Activated CD4-positive, alpha-beta T cell treated with anti-CD3 and anti-CD28 coated beads, Interleukin-2, Interleukin-6, amounts not matched to agents 100 ng/mL and 50 ng/mL, durations not matched to agents 16 hours and 8 hours (primary cell): Measurements from ENCODE around the gene METTL9.
"Not testable (repeated sequence)": the region's sequence is repeated elsewhere in the genome, so short reads cannot be mapped to it uniquely, and the experiment has no call there.

Source experiments
- DNase-seq: peaks from one replicate; pipeline ENCODE4 v3.0.0-alpha.2; 2020

METTL9 gene

DNA sequence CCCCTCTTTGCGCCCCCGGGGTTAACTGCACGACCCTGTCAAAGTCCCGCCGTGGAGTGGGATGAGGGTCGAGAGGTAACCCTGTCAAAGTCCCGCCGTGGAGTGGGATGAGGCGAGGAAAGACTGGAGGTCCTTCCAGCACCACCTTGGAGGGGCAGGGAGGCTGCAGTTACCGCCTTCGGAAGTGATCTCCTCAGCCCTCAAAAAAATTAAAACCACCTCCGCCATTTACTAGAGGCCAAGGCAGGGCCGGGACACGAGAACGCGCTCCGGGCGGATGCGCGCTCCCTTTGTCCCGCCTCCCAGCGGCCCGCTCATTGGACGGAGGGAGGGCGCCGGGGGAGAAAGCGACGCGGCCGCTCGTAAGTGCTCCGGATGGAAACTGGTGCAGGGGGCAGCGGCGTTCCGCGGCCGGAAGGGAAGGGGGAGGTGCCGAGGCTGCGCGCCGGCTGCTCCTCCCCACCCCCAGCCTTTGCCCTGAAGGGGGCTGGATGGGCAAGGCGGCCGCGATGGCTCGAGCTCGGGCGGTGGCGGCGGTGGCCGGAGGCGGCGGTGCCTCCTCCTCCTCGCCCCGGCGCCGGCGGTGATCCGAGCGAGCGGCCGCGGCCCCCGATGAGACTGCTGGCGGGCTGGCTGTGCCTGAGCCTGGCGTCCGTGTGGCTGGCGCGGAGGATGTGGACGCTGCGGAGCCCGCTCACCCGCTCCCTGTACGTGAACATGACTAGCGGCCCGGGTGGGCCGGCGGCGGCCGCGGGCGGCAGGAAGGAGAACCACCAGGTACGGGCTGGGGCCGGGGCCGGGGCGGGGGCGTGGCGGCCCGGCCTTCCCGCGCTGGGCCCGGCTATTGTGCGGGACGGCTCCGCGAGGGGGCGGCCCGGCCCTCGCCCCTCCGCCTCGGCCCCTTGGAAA lies at the start of gene METTL9:
TSS of gene METTL9 (plus strand) at position 456 of the 909 bp plus-strand sequence. CDS start at position 613, 157 bp downstream.
- DNase-seq, result peak; percentile 97

DNA sequence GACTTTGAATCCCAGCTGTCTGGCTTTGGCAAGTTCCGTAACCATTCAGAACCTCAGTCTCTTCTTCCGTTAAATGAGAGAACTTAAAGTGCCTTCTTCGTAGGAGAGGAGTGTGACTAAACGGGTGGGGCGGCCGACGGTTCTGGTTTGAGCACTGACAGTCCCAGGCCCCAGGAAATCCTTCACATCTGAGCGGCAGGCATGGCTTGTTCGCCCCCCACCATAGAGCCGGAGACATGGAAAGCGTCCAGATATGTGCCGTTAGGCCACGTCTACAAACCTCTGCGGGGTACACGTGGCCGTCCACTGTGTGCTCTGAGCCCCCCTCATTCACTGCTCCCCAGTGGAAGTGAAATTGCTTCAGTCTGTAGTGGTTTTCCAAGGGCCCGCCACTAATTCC lies 49.4 kb upstream of the METTL9 start:
- not testable (repeated sequence) for DNase-seq

DNA sequence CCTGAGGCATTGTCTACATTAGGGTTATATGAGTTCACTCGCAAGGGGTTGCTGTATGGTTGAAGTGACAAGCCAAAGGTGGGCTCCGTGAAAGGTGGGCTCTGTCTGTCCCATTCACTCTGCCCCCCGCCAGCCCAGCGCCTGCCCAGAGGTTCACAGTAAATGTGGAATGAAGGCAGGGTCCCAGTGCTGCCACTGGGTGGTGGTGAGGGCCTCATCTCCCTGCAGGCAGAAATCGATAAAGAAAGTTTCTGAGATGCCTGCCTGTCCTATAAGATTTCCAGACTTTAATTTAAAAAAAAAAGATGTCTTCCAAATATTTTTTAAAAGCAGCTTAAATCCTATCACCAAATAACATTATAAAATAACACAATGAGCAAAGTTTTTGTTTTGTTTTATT lies 48.9 kb upstream of the METTL9 start:
- DNase-seq, result not testable (repeated sequence)

DNA sequence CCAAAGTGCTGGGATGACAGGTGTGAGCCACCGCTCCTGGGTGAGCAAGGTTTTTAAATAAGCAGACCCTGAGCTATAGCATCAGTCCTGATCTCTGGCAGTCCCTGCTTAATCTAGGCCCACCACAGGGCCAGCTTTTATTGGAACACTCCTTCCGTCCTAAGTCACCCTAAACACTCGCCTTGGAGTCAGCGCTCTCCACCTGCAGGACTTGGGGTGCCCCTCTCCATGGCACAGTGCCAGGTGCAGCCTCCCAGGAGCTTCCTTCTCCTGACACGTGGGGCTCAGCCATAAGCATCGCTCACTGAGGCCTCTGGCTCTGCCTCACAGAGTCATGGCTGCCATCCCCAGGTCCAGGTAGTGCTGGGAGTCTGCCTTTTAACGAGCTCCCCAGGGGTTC lies 48.3 kb upstream of the METTL9 start:
- not testable (repeated sequence) for DNase-seq

DNA sequence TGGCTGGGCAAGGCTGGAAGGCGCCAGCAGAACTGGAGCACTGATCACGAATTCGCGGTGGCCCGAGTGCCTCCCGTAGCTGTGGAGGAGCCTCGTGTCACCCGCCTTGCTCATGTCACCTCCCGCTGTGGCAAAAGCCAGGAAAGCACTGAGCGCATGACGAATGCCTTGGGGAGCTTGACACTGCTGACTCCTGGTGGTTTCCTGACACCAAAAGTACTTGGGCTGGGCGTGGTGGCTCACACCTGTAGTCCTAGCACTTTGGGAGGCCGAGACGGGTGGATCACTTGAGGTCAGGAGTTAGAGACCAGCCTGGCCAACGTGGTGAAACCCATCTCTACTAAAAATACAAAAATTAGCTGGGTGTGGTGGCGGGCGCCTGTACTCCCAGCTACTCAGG lies 47.8 kb upstream of the METTL9 start:
- DNase-seq, result not testable (repeated sequence)

DNA sequence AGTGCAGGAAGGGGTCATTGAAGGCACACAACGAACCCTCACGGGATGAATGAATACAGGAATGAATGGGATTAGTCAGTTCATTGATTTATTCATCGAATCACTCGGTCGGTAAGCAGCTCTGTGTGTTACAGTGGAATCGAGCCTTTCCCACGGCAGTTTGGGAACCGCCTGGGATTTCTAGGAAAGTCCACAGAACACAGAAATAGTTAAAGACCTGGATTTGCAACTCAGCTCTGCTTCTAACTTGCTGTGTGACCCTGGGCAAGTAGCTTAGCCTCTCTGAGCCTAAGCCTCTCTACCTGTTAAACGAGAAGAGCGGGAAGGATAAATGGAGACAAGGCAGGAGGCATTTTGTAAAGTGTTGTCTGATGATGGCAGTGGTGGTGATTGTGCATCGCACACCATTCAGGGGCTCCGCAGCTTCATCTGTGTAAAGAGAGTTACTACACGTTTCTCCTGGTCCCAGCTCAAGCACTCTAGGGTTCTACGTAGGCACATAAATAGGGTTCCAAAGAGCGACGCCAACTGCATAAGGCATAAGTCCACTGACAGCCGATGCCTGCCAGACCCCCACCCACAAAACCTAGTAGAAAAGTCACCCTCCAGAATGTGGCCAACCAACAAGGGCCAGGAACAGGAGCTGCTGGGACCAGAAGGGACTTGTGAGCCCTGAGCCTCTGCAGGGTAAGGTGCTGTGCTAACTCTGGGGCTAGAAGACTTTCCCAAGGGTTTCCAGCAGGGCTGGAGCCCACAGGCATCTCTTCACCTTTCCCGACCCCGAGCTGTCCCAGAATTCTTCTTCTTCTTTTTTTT lies 45.7 kb upstream of the METTL9 start:
- DNase-seq, result not testable (repeated sequence)

DNA sequence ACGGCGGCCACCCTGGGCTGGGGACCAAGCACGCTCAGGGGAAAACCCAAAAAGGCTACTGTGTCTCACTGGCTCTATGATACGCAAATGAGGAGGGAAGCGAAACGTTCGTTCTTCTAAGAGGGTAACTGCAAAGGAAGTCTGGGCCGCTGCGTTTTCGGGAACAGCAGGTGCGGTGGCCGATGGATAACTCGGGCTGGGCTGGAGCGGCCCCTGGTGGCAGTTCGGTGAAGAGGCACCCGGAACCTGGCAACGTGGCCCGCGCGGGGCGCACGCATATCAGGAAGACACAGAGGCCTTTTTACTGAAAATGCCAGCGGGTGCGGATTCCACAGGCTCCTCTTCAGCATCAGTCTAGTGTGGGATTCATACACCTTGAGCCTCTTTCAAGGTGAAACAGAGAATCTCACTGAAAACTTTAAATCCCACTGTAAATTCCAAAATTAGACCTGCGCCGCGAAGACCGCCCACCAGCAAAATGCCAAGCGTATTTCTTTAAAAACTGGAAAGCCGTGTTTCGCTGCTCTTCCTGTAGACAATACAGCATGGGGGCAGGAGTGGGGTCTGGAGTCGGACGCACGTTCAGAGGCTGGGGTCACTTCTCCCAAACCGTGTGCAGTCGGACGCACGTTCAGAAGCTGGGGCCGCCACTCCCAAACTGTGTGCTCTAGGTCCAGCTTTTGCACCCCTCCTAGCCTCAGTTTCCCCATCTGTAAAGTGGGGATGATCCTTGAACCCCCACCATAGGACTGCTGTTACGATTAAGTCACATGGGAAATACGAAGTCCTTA lies 44.4 kb upstream of the METTL9 start:
- peak; percentile 98 for DNase-seq

DNA sequence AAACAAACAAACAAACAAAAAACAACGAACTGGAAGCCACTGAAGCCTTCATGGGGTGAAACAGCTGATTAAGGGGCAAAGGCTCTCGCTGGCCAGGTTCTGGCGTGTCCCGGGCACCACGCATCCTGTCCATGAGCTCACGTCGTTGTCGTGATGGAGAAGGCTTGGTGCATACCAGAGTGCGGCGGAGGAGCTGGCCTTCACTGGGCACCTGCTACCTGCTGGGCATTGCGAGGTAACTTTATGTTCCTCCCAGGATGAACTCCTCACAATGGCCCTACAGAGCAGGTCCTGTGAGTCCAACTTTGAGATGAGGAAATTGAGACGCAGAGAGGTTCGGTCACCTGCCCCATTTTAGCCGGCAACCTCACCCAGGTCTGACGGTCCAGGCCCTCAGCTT lies 43.8 kb upstream of the METTL9 start:
- DNase-seq, result not testable (repeated sequence)

DNA sequence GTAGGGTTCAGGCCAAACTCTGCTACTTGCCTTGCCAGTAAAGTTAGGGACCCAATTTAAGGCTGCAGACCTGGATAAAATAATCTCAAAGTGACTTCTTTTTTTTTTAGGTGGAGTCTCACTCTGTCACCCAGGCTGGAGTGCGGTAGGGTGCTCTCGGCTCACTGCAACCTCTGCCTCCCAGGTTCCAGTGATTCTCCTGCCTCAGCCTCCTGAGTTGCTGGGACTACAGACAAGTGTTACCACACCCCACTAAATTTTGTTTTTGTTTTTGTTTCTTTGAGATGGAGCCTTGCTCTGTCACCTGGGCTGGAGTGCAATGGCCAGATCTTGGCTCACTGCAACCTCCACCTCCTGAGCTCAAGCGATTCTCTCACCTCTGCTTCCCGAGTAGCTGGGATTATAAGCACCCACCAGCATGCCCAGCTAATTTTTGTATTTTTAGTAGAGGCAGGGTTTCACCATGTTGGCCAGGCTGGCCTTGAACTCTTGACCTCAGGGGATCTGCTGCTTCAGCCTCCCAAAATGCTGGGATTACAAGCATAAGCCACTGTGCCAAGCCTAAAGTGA lies 43.3 kb upstream of the METTL9 start:
- DNase-seq, result not testable (repeated sequence)

DNA sequence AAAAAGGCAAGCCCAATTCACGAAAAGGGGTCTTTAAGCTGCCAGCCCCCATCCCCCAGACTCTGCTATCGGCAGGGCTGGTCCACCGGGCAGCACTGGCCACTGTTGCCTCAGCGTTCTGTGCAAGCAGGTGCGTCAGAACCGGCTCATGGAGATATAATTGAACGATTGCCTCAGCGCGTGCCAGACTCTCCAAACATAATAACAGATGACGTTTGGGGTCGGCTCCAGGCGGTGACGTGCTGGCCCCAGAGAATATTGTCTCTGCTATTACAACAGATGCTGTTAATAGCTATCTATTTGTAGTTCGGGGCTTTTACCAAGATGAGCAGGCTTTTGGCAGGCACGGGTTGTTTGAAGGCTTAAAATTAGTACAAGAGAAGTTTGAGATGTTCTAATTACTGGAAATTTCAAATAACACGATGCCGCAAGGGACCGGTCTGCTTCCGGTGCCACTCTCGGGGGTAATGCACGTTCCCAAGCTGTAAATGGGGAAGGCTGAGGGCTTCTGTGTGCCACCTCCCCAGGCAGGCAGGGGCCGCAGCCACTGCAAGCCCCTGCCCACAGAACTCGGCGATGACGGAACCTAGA lies 42.6 kb upstream of the METTL9 start:
- DNase-seq, result not testable (repeated sequence)

DNA sequence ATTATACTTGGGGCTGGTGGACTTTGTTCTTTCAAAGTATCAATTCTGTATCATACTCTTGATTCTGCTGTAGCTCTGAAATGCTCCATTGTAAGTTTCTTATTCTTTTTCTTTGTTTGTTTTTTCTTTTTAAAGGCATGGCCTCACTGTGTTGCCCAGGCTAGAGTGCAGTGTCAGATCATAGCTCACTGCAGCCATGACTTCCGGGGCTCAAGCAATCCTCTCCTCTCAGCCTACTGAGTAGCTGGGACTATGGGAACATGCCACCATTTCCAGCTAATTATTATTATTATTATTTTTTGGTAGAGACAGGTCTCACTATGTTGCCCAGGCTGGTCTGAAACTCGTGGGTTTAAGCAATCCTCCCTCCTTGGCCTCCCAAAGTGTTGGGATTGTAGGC lies 38.9 kb upstream of the METTL9 start:
- DNase-seq, result no peak

DNA sequence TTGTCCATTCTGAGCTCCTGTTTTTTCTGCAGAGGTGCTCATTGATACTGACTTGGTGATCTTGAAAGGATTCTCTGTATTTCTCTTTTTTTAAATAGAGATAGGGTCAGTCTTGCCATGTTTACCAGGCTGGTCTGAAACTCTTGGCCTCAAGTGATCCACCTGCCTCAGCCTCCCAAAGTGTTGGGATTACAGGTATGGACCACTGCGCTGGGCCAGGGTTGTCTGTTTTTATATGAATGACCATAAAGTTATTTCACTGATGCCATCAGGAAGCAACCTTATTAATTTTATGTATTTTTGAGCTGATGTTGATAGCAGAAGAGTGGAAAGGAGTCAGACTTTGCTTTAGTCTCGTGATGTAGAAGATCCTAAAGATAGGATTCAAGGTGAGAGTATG lies 35.7 kb upstream of the METTL9 start:
- DNase-seq, result no peak

DNA sequence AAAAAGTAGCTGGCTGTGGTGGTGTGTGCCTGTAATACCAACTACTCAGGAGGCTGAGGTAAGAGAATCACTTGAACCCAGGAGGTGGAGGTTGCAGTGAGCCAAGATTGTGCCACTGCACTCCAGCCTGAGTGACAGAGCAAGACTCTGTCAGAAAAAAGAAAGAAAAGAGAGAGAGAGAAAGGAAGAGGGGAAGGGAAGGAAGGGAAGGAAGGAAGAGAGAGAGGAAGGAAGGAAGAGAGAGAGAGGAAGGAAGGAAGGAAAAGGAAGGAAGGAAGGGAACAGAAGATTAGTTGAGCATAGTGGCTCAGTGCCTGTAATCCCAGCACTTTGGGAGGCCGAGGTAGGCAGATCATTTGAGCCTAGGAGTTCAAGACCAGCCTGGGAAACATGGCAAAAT lies 35.0 kb upstream of the METTL9 start:
- not testable (repeated sequence) for DNase-seq

DNA sequence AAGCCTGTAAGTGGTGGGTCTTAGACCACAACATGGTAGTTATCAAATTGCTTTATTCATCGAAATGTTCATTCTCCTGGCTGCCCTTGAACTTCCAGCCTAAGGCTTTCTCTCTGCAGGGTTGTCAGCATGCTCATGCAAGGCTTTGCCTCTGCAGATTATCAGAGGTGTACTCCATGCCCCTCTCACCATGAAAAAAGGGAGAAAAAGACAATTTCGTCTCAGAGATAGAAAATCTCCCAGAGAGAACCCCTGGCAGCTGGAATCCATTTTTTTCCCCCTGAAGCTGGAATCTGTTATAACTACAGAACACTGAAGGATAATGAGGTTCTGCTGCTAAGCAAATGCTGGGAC lies 33.9 kb upstream of the METTL9 start:
- DNase-seq, result no peak

DNA sequence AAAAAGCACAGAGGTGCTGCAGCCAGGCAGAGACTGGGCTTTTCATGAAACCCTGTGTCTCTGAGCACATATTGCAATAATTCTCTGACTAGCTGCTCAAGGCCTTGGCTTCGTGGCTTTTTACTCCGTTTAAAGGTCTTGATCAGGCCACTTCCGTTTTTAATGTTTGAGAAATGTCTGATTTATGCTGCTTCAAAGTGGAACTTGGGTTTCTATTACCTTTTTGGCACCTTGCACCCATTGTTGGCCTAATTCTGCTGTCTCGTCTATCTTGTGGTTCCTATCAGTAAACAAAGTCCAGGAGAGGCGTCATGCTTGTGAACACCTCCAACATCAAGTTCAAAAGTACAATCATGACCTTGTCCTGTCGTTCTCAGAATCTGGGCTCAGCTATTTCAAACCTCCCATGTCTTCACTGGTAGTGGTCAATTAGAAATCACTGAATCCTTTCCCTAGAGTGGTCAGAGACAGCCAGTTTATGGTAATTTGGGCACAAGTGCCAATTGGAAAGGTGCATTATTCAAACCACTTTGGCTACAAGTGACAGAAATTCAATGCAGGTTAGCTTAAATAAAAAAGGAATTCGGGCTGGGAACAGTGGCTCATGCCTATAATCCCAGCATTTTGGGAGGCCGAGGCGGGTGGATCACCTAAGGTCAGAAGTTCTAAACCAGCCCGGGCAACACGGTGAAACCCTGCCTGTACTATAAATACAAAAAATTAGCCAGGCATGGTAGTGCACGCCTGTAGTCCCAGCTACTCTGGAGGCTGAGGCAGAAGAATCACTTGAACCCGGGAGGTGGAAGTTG lies 33.3 kb upstream of the METTL9 start:
- no peak for DNase-seq

DNA sequence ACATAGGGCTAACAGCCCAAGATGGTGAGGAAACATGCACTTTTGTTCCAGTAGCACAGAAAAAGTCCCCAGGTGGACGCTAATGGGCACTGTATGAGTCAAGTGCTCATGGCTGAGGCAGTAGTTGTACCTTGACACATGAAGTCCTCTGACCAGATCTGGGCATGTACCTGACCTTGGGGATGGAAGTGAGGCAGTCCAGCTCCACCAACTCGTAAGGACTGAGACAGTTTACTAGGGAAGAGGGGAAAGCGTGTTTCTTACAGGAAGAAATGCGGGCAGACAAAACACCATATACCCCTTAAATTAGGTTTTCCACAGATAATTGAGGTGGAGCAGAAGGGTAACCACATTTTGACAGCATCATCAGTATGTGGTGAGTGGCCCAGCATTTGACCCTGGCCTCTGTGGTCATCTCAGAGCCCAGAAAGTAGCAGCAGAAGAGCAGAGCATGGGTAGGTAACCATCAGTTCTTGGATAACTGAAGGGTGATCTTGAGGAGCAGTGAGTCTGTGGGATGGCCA lies 32.4 kb upstream of the METTL9 start:
- DNase-seq, result no peak

DNA sequence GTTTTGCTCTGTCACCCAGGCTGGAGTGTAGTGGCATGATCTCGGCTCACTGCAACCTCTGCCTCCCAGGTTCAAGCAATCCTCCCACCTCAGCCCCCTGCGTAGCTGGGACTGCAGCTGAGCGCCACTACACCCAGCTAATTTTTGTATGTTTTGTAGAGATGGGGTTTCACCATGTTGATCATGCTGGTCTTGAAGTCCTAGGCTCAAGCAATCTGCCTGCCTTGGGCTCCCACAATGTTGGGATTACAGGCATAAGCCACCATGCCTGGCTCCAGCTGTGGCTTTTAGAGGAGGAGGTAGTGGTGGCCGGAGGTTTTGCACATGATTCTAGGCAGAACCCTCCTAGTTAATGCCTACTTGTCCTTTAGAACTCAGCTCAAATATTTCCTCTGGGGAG lies 31.9 kb upstream of the METTL9 start:
- DNase-seq, result not testable (repeated sequence)

DNA sequence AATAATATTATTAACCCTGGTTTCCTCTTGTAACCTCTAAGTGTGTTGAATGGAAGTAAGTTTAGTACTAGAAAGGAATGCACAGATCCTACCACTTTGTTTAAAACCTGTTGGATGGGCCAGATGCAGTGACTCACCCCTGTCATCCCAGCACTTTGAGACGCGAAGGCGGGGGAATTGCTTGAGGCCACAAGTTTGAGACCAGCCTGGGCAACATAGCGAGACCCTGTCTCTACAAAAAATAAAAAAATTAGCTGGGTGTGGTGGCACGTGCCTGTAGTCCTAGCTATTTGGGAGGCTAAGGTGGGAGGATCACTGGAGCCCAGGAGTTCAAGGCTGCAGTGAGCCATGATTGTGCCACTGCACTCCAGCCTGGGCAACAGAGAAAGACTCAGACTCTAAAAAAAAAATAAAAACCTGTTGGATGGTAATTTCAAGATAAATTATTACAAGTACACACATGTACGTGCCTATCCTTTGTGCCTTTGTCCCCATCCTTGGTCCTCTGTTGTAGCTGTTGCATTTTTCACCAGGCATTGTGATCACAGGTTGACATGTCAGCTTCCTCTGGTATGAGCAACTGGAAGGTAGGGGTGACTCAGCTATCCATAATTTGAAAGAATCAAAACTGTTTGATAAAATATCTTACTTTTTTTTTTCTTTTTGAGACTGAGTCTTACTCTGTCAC lies 30.7 kb upstream of the METTL9 start:
- no peak for DNase-seq

DNA sequence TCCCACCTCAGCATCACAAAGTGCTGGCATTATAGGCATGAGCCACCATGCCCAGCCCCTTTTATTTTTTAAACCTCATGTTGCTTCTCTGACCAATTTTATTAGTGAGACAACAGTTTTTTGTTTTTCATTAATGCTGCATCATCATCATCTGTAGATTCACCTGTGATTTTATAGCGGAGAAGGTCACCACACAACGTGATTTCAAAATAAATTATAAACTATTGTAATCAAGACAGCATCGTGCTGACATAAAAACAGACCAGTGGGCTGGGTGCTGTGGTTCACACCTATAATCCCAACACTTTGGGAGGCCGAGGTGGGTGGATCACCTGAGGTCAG lies 28.7 kb upstream of the METTL9 start:
- DNase-seq, result no peak

DNA sequence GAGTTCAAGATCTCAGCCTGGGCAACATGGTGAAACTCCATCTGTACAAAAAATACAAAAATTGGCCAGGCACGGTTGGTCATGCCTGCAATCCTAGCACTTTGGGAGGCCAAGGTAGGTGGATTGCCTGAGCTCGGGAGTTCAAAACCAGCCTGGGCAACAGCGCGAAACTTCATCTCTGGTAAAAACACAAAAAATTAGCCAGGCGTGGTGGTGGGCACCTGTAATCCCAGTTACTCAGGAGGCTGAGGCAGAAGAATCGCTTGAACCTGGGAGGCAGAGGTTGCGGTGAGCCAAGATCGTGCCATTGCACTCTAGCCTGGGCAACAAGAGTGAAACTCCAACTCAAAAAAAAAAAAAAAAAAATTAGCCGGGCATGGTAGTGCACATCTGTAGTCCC lies 25.9 kb upstream of the METTL9 start:
- not testable (repeated sequence) for DNase-seq

DNA sequence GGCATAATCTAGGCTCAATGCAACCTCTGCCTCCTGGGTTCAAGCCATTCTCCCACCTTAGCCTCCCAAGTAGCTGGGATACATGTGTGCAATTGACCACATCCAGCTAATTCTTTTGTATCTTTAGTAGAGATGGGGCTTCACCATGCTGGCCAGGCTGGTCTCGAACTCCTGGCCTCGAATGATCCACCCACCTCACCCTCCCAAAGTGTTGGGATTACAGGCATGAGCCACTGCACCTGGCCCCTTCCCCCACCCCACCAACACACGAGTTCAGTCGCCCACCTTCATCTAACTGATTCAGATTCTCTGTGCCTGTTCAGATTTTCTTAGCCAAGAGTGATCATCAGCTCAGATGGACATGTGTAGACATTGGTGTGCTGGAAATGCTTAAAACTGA lies 25.0 kb upstream of the METTL9 start:
- DNase-seq, result no peak
